Esophagus muscularis mucosa (tissue), 4 donors: ENCODE data around the gene SLC24A3. TPM values are rescaled to one million over a fixed set of nuclear protein-coding genes. Genes with fewer than 3 reads are reported as not detected.

Experiments used
- DNase-seq: peaks from one replicate; pipeline ENCODE4 v3.0.0-alpha.2; 2017; ENCODE audit errors: extremely low spot score
- H3K27ac ChIP-seq, 4 donors: fragments of 200-600 bp; sonication (generic); replicated peaks in 1 of 4; 1 replicate in 3 of 4; 2 replicates in 1 of 4; pipeline ENCODE4 v1.5.1; 2016 to 2019; ENCODE audit warnings: mild to moderate bottlenecking in 1 of 4
- H3K27me3 ChIP-seq, 4 donors: fragments of 200-600 bp; sonication (generic); one replicate each; pipeline versions ENCODE4 v1.5.1 to v1.6.0; 2016 to 2019
- H3K36me3 ChIP-seq, 4 donors: fragments of 200-600 bp; sonication (generic); one replicate each; pipeline ENCODE4 v1.5.1; 2016 to 2019
- H3K4me1 ChIP-seq, 4 donors: fragments of 200-600 bp; sonication (generic); one replicate each; pipeline ENCODE4 v1.5.1; 2016 to 2019
- H3K4me3 ChIP-seq, 4 donors: fragments of 200-600 bp; sonication (generic); 1 replicate in 2 of 4; 2 replicates in 2 of 4; pipeline ENCODE4 v1.5.1; 2016 to 2019; ENCODE audit warnings: mild to moderate bottlenecking in 4 of 4, moderate library complexity in 1 of 4
- H3K9me3 ChIP-seq, 4 donors: fragments of 200-600 bp; sonication (generic); 1 replicate in 3 of 4; 2 replicates in 1 of 4; pipeline ENCODE4 v1.5.1; 2016 to 2019
- EP300 ChIP-seq: sonication (generic); formaldehyde crosslinking; IDR thresholded peaks from one replicate; pipeline ENCODE4 v1.6.1; 2017; ENCODE audit warnings: antibody characterized with exemption
- POLR2A ChIP-seq: fragments of 450-650 bp; IDR thresholded peaks from one replicate; pipeline ENCODE4 v1.6.1; 2017; ENCODE audit warnings: antibody characterized with exemption, moderate library complexity, mild to moderate bottlenecking, low read depth
- POLR2AphosphoS5 ChIP-seq, 2 donors: sonication (generic); formaldehyde crosslinking; IDR thresholded peaks; one replicate each; pipeline ENCODE4 v1.6.1; 2017; ENCODE audit warnings: antibody characterized with exemption in 2 of 2
- WGBS: methylation state at CpG from one replicate; pipeline ENCODE4 v1.1.5; 2018; 5-methylcytosine and 5-hydroxymethylcytosine counted together
- intact Hi-C: fragments of 100-400 bp; cut with DNase I; formaldehyde crosslinking; loops from one replicate; pipeline ENCODE4 v1.15.1; 2023
- total RNA-seq, 4 donors: library from RNA; depleted of rRNA; stranded (reverse); fragments of >200 nt; gene quantifications; one replicate each; pipeline versions ENCODE4 v1.1.0 to v1.2.1, GENCODE V29; 2016
- TF ChIP-seq, protein P1 (sequence below), 3 experiments: fragments of 200-600 bp in 2 of 3; fragments of 450-650 bp in 1 of 3; sonication (generic) in 2 of 3; IDR thresholded peaks; one replicate each; pipeline ENCODE4 v1.5.1; 2017 to 2019; ENCODE audit warnings: antibody characterized with exemption in 3 of 3, mild to moderate bottlenecking in 2 of 3, moderate library complexity in 1 of 3

SLC24A3 gene
- total RNA-seq, 4 donors from 2014 or later = 4.6 to 11.5 (median 6.6) TPM

GRCh38 chr20:19212821-19213502 lies 520 bp downstream of the SLC24A3 start:
- TF ChIP-seq POLR2A = no peak
- TF ChIP-seq POLR2AphosphoS5 (IDR thresholded peaks at IDR 0.05) = peak in 1 of 2 donors; percentile 41
- TF ChIP-seq, protein P1, sequence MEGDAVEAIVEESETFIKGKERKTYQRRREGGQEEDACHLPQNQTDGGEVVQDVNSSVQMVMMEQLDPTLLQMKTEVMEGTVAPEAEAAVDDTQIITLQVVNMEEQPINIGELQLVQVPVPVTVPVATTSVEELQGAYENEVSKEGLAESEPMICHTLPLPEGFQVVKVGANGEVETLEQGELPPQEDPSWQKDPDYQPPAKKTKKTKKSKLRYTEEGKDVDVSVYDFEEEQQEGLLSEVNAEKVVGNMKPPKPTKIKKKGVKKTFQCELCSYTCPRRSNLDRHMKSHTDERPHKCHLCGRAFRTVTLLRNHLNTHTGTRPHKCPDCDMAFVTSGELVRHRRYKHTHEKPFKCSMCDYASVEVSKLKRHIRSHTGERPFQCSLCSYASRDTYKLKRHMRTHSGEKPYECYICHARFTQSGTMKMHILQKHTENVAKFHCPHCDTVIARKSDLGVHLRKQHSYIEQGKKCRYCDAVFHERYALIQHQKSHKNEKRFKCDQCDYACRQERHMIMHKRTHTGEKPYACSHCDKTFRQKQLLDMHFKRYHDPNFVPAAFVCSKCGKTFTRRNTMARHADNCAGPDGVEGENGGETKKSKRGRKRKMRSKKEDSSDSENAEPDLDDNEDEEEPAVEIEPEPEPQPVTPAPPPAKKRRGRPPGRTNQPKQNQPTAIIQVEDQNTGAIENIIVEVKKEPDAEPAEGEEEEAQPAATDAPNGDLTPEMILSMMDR (IDR thresholded peaks at IDR 0.05) = peak; percentile 43 to 58 (median 44)
- no peak for TF ChIP-seq EP300
- Histone ChIP-seq H3K4me1 (peaks cover 4 to 35% (median 27%) of the 10 kb centered on the region in 4 donors), H3K27ac (peak overlapping the region; percentile 35 to 69 (median 59)), H3K36me3 (no peaks in the 10 kb centered on the region), H3K4me3 (peak overlapping the region; percentile 62 to 76 (median 63)), H3K27me3 (peaks cover 0 to 14% (median 0%) of the 10 kb centered on the region in 4 donors), H3K9me3 (no peaks in the 10 kb centered on the region)
- intact Hi-C loops = loop anchor here (10.0 kb wide), 1 partner anchor 72 kb away; no protein-coding TSS in a partner anchor
- 25% methylated on average over 4 of the region's 58 CpGs for WGBS
- no peak for DNase-seq

GRCh38 chr20:19213946-19214490 lies 1.6 kb downstream of the SLC24A3 start:
- H3K4me1 ChIP-seq = peaks cover 4 to 35% (median 27%) of the 10 kb centered on the region in 4 donors
- intact Hi-C loops = loop anchor here (10.0 kb wide), 1 partner anchor 71 kb away; no protein-coding TSS in a partner anchor
- WGBS = 77% methylated on average over 11 of the region's 11 CpGs
- H3K9me3 ChIP-seq = no peaks in the 10 kb centered on the region
- no peak for TF ChIP-seq EP300
- no peak for TF ChIP-seq POLR2A
- no peak for TF ChIP-seq POLR2AphosphoS5 (IDR thresholded peaks at IDR 0.05)
- TF ChIP-seq, protein P1 (IDR thresholded peaks at IDR 0.05) = no peak
- peak overlapping the region in 3 of 4 donors; percentile 62 to 76 (median 63) for H3K4me3 ChIP-seq
- H3K27me3 ChIP-seq = peaks cover 0 to 14% (median 0%) of the 10 kb centered on the region in 4 donors
- no peak for DNase-seq
- no peaks in the 10 kb centered on the region for H3K36me3 ChIP-seq
- no peak overlapping the region for H3K27ac ChIP-seq

GRCh38 chr20:19218411-19218810 lies 6.0 kb downstream of the SLC24A3 start:
- no peak overlapping the region for H3K4me3 ChIP-seq
- peaks cover 0 to 8% (median 2%) of the 10 kb centered on the region in 4 donors for H3K4me1 ChIP-seq
- no peaks in the 10 kb centered on the region for H3K9me3 ChIP-seq
- DNase-seq = no peak
- TF ChIP-seq POLR2AphosphoS5 (IDR thresholded peaks at IDR 0.05) (no peak), EP300 (no peak), POLR2A (no peak)
- TF ChIP-seq, protein P1 (IDR thresholded peaks at IDR 0.05) = no peak
- no peaks in the 10 kb centered on the region for H3K27me3 ChIP-seq
- intact Hi-C loops = loop anchor here (10.0 kb wide), 1 partner anchor 66 kb away; no protein-coding TSS in a partner anchor
- 83% methylated on average over 2 of the region's 2 CpGs for WGBS
- H3K36me3 ChIP-seq = no peaks in the 10 kb centered on the region
- H3K27ac ChIP-seq = no peak overlapping the region

DNA sequence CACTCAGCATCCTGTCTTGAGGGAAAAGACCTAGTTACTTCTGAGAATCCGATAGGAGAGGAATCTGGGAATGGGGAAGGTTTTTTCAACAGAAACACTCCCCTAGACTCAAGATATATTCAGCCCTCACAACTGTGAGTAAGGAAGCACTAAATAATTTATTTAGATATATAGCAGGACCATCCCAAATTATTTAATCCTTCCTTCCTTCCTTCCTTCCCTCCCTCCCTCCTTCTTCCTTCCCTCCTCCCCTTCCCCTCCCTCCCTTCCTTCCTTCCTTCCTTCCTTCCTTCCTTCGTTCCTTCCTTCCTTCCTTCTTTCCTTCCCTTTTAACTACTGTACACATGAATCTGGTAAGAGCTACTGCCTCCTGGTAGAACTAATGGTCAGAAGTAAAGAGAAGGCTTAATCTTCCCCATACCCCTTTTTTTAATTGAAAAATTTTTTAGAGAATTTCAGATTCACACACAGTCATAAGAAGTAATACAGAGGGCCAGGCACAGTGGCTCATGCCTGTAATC lies 10.1 kb downstream of the SLC24A3 start:
- Histone ChIP-seq H3K9me3 (peaks cover 0 to 14% (median 4%) of the 10 kb centered on the region in 4 donors), H3K27me3 (no peaks in the 10 kb centered on the region), H3K27ac (no peak overlapping the region), H3K4me1 (no peaks in the 10 kb centered on the region), H3K36me3 (no peaks in the 10 kb centered on the region), H3K4me3 (no peak overlapping the region)
- WGBS = 81% methylated on average over 2 of the region's 2 CpGs
- DNase-seq = no peak
- TF ChIP-seq, protein P1 (IDR thresholded peaks at IDR 0.05) = no peak
- TF ChIP-seq EP300 = no peak
- TF ChIP-seq POLR2A = no peak
- TF ChIP-seq POLR2AphosphoS5 (IDR thresholded peaks at IDR 0.05) = no peak
- intact Hi-C loops = no loop called here
